Vagina (tissue), 2 donors: ENCODE results near the gene RDH11. TPM values are rescaled to one million over a fixed set of nuclear protein-coding genes. Genes with fewer than 3 reads are reported as not detected.

Experiments used
- DNase-seq, 2 donors: peaks; one replicate each; pipeline ENCODE4 v3.0.0-alpha.2; 2017; ENCODE audit errors: extremely low spot score in 2 of 2
- H3K27ac ChIP-seq: fragments of 200-600 bp; sonication (generic); one replicate; pipeline ENCODE4 v1.5.1; 2019
- H3K27me3 ChIP-seq: fragments of 200-600 bp; sonication (generic); one replicate; pipeline ENCODE4 v1.5.1; 2019
- H3K36me3 ChIP-seq, 2 donors: fragments of 200-600 bp; sonication (generic); one replicate each; pipeline ENCODE4 v1.5.1; 2017 to 2019
- H3K4me1 ChIP-seq: fragments of 200-600 bp; sonication (generic); one replicate; pipeline ENCODE4 v1.5.1; 2019
- H3K4me3 ChIP-seq, 2 donors: fragments of 200-600 bp; sonication (generic); 1 replicate in 1 of 2; 2 replicates in 1 of 2; pipeline ENCODE4 v1.5.1; 2016 to 2019
- H3K9me3 ChIP-seq: fragments of 200-600 bp; sonication (generic); one replicate; pipeline ENCODE4 v1.5.1; 2019
- CTCF ChIP-seq, 3 experiments: fragments of 450-650 bp in 2 of 3; fragments of 200-600 bp in 1 of 3; sonication (generic) in 1 of 3; IDR thresholded peaks; one replicate each; pipeline ENCODE4 v1.5.1; 2017 to 2019; ENCODE audit warnings: antibody characterized with exemption in 3 of 3, mild to moderate bottlenecking in 2 of 3, moderate library complexity in 2 of 3
- POLR2A ChIP-seq, 2 donors: fragments of 450-650 bp; IDR thresholded peaks; one replicate each; pipeline ENCODE4 v1.6.1; 2017; ENCODE audit warnings: antibody characterized with exemption in 2 of 2, mild to moderate bottlenecking in 2 of 2, moderate library complexity in 2 of 2
- POLR2AphosphoS5 ChIP-seq, 2 donors: sonication (generic); formaldehyde crosslinking; IDR thresholded peaks; one replicate each; pipeline ENCODE4 v1.9.0; 2017; ENCODE audit warnings: antibody characterized with exemption in 2 of 2, mild to moderate bottlenecking in 2 of 2, low read depth in 1 of 2; ENCODE audit not compliant: insufficient read depth in 1 of 2
- intact Hi-C: fragments of 100-400 bp; cut with DNase I; formaldehyde crosslinking; loops from one replicate; pipeline ENCODE4 v1.15.1; 2023
- total RNA-seq: library from RNA; depleted of rRNA; stranded (reverse); fragments of >200 nt; gene quantifications from one replicate; pipeline ENCODE4 v1.2.3, GENCODE V29; 2016

Gene RDH11
- total RNA-seq, 1 donor from 2014 or later = 44.0 TPM

GRCh38 chr14:67666750-67667449 is 28.7 kb downstream of the RDH11 start:
- intact Hi-C loops = loop anchor here (5.0 kb wide), 1 partner anchor 45 kb away; no protein-coding TSS in a partner anchor
- Histone ChIP-seq H3K4me1 (peaks cover 7% of the 10 kb centered on the region), H3K27me3 (no peaks in the 10 kb centered on the region), H3K4me3 (no peak overlapping the region), H3K27ac (no peak overlapping the region), H3K9me3 (no peaks in the 10 kb centered on the region), H3K36me3 (no peaks in the 10 kb centered on the region)
- TF ChIP-seq CTCF (IDR thresholded peaks at IDR 0.05) (peak in 2 of 3 experiments; percentile 16 to 65), POLR2A (IDR thresholded peaks at IDR 0.05) (no peak), POLR2AphosphoS5 (IDR thresholded peaks at IDR 0.05; ENCODE audit: insufficient read depth in 1 of 2, low read depth in 1 of 2) (no peak)
- DNase-seq = no peak

DNA sequence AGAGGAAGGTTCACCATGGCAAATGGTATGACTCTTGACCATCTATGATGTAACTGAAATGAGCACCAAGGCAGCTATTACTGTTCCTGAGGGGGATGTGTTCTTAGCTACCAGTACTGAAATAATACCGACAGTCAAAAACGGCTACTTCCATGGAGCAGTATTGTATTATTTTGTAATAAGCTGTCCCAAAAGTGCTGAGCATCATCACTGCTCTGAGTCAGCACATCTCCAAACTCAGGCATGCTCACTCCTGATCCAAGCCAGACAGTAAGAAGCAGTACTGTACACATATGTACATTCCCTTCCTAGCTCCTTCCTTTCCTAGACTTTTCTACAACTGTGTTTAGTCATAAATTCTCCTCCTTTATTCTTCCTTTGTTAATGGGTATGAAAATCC is 29.7 kb downstream of the RDH11 start:
- no peak overlapping the region for H3K4me3 ChIP-seq
- H3K27ac ChIP-seq = no peak overlapping the region
- H3K4me1 ChIP-seq = peaks cover 5% of the 10 kb centered on the region
- no peaks in the 10 kb centered on the region for H3K27me3 ChIP-seq
- no peak for DNase-seq
- H3K36me3 ChIP-seq = no peaks in the 10 kb centered on the region
- intact Hi-C loops = loop anchor here (5.0 kb wide), 1 partner anchor 44 kb away; no protein-coding TSS in a partner anchor
- TF ChIP-seq POLR2A (IDR thresholded peaks at IDR 0.05) (no peak), CTCF (IDR thresholded peaks at IDR 0.05) (no peak), POLR2AphosphoS5 (IDR thresholded peaks at IDR 0.05; ENCODE audit: insufficient read depth in 1 of 2, low read depth in 1 of 2) (no peak)
- H3K9me3 ChIP-seq = no peaks in the 10 kb centered on the region

DNA sequence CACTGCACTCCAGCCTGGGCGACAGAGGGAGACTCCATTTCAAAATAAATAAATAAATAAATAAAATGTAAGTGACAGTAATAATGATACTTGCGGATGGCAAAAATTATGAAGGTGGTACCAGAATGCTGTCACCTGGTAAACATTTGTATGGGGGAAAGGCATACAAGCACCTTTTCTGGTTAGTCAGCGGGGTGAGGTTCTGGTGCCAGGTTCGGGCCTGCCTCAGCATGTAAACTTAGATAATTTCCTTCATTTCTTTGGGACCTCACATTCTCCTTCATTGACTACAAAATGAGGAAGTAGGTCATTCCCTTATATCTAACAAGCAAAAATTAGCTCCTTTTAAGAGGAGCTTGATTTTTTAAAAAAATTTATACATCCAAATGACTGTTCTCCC is 31.9 kb downstream of the RDH11 start:
- Histone ChIP-seq H3K27ac (no peak overlapping the region), H3K27me3 (no peaks in the 10 kb centered on the region), H3K4me3 (no peak overlapping the region), H3K4me1 (peaks cover 5% of the 10 kb centered on the region), H3K9me3 (no peaks in the 10 kb centered on the region), H3K36me3 (peaks cover 0 to 10% of the 10 kb centered on the region in 2 donors)
- no peak for DNase-seq
- intact Hi-C loops = no loop called here
- TF ChIP-seq CTCF (IDR thresholded peaks at IDR 0.05) (no peak), POLR2AphosphoS5 (IDR thresholded peaks at IDR 0.05; ENCODE audit: insufficient read depth in 1 of 2, low read depth in 1 of 2) (no peak), POLR2A (IDR thresholded peaks at IDR 0.05) (no peak)

- DNase-seq = no peak
- H3K9me3 ChIP-seq = no peaks in the 10 kb centered on the region
- TF ChIP-seq CTCF (IDR thresholded peaks at IDR 0.05) = no peak
- no peak for TF ChIP-seq POLR2AphosphoS5 (IDR thresholded peaks at IDR 0.05; ENCODE audit: insufficient read depth in 1 of 2, low read depth in 1 of 2)
- TF ChIP-seq POLR2A (IDR thresholded peaks at IDR 0.05) = no peak
- no peak overlapping the region for H3K27ac ChIP-seq
- no peak overlapping the region for H3K4me3 ChIP-seq
- no peaks in the 10 kb centered on the region for H3K27me3 ChIP-seq
- peaks cover 0 to 99% of the 10 kb centered on the region in 2 donors for H3K36me3 ChIP-seq
- intact Hi-C loops = no loop called here
- no peaks in the 10 kb centered on the region for H3K4me1 ChIP-seq
Measured at GRCh38 chr14:67653651-67654280, 41.8 kb downstream of the RDH11 start.

DNA sequence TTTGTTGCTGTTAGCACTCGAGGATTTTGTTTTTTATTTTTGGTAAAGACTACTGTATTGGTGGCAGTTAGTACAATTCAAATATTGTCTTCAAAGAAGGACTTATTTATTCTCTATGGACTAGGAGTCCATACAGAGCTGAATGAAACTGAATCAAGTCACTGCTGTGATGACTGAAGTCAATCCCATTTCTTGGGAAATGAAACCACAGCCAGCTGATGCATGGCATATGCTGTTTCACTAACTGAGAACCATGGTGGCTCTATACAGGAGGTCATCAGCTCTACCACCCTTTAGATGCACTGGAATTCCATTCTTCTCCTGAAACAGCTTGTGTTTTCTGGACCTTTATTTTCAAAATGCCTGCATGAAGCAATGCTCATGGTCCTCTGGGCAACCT is 43.4 kb downstream of the RDH11 start:
- intact Hi-C loops = no loop called here
- H3K36me3 ChIP-seq = peaks cover 0 to 95% of the 10 kb centered on the region in 2 donors
- DNase-seq = no peak
- H3K27ac ChIP-seq = no peak overlapping the region
- H3K4me1 ChIP-seq = no peaks in the 10 kb centered on the region
- no peaks in the 10 kb centered on the region for H3K27me3 ChIP-seq
- no peak for TF ChIP-seq CTCF (IDR thresholded peaks at IDR 0.05)
- no peak for TF ChIP-seq POLR2A (IDR thresholded peaks at IDR 0.05)
- no peak for TF ChIP-seq POLR2AphosphoS5 (IDR thresholded peaks at IDR 0.05; ENCODE audit: insufficient read depth in 1 of 2, low read depth in 1 of 2)
- no peaks in the 10 kb centered on the region for H3K9me3 ChIP-seq
- no peak overlapping the region for H3K4me3 ChIP-seq
